ENCODE data around the gene PCSK2.

Gene PCSK2

DNA sequence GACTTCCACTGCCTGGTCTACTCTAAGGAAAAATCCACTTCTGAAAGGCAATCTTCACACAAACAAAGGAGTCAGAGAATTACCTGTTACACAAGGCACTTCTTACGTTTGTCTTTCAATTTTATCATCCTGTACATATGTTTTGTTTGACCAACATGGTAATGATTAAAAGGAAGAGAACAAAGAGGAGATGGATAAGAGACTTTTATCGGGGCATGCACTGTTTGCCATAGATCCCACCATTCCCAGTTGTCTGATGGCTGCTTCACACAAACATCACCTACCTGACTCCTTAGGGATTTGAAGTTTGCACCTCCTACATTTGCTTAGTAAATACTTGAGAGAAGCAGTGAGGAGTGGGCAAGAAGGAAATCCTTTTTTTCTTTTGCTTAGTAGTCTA is 217.3 kb downstream of the PCSK2 start:
- DNase-seq (ENCODE audit: low read depth): no peak

DNA sequence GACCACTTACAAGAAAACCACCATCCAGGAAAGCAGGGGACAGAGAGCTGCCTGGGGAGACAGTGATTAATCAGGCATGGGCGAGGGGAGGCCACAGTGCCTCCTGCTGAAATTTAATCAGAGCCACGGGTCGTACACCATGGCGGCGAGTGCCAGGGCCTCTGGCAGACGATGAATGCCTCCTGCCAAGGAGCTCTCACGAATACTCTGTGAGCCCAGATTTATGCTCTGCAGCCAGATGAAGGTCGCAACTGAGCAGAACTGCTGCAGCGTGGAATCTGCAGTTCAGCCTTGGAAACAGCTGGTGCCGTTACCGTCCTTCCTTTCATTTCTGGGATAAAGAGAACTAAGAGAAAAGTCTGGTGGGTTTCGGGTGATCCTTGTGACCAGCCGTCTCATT is 218.7 kb downstream of the PCSK2 start:
- no peak for DNase-seq (ENCODE audit: low read depth)

DNA sequence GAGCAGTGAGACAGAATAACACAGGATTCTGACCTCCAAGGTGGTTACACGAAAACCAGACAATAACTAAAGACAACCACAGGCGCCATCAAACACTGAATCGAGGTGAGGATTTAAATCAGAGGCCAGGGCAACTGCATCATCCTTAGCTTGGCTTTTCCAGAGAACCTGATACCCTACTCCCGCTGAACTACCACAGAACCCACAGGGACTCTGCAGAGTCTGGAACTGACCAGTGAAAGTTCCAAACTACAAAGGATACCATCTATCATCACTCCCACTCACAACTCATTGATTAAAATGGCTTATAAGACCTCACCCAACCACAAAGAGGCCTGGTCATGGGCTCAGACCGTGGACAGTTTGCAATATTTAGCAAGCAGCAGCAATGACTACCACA is 219.3 kb downstream of the PCSK2 start:
- DNase-seq (ENCODE audit: low read depth): no peak

DNA sequence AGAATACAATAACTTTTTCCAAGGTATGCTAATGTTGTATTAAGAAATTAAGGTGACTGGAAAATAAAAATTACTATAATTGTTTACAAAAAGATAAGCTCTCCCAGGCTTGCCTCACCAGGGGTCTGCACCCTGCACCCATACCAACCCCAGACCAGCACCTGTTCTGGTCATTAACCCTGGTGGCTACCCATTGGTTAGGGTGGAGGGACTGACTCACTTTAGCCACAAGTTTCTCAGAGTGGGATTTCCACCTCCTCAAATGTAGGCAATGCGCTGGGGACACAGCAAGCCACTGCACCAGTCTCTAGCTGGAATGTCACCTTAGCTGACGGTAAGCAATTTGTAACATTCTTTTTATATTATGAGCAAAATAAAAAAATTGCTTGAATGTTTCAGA is 221.2 kb downstream of the PCSK2 start:
- no peak for DNase-seq (ENCODE audit: low read depth)

DNA sequence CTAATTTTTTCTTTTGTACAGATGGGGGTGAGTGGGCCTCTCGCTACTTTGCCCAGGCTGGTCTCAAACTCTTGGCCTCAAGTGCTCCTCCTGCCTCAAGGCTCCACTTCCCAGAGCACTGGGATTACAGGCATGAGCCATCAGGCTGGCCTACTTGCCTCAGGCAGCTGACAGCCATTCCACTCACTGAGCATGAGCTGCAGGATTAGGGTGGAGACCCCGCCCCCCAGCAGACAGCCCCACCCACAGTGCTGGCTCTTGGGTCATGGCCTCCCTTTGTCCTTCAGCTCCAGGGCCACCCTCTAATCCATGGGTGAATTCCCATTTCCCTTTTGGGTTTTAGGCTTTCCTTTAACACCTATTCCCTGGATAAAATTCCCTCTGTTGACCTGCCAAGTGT is 222.2 kb downstream of the PCSK2 start:
- no peak for DNase-seq (ENCODE audit: low read depth)

DNA sequence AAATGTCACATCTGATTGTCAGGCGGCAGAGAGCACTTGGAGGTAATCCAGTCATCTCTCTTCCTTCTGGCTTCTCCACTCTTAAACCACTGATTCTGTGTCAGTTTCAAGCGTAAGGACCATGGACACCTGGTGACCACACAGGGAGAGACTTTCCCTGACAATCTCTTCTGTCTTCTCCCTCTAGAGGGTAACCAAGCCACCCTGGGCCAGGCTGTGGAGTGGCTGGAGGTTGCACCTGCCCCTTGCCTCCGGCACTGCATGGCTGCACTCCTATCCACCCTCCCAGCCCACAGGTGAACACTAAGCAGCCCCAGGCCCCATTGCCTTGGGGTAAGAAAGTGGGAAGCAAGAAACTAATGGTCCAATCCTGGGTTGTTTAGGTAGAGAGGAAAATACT is 225.6 kb downstream of the PCSK2 start:
- DNase-seq (ENCODE audit: low read depth): no peak

DNA sequence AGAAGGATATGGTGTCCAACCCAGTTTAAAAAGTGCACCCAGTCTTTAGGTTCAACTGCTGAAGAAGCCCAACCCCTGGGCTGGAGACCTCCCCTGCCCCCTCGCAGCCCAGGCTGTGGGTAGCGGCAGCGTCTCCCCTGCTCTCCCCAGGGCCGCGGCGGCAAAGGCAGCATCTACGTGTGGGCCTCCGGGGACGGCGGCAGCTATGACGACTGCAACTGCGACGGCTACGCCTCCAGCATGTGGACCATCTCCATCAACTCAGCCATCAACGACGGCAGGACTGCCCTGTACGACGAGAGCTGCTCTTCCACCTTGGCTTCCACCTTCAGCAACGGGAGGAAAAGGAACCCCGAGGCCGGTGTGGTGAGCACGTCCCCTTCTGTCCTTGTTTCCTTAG is 226.8 kb downstream of the PCSK2 start:
- no peak for DNase-seq (ENCODE audit: low read depth)

DNA sequence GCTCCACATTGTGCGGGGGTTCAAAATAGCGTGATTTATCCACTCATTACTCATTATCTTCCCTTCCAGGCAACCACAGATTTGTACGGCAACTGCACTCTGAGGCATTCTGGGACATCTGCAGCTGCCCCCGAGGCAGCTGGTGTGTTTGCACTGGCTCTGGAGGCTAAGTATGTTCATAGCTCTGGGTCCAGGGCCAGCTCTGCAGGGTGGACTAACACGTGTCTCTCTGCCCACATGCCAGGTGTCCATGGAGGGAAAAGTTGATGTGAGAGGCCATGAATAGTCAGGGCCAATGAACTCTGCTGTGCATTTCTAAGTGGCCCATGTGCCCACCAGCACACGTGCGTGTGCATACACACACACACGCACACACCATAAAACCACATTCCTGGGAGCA is 229.4 kb downstream of the PCSK2 start:
- DNase-seq (ENCODE audit: low read depth): no peak

DNA sequence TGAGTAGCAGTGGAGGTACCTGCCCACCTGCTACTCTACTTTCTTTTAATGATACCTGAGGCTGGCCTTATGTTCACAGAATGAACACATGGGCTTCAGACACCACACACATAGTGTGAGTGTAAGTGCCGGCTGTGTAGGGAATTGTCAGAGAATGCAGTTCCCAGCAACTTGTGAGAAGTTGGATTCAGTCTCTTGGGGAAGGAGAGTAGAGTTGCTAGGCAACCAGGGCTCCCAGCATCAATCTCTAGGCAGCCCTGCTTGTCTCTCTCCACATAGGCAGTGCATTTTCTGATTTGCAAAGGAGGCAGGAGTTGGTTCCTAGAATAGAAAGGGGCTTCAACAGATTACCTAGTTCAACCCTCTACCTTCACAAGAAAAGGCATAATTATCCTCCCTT is 230.2 kb downstream of the PCSK2 start:
- no peak for DNase-seq (ENCODE audit: low read depth)

DNA sequence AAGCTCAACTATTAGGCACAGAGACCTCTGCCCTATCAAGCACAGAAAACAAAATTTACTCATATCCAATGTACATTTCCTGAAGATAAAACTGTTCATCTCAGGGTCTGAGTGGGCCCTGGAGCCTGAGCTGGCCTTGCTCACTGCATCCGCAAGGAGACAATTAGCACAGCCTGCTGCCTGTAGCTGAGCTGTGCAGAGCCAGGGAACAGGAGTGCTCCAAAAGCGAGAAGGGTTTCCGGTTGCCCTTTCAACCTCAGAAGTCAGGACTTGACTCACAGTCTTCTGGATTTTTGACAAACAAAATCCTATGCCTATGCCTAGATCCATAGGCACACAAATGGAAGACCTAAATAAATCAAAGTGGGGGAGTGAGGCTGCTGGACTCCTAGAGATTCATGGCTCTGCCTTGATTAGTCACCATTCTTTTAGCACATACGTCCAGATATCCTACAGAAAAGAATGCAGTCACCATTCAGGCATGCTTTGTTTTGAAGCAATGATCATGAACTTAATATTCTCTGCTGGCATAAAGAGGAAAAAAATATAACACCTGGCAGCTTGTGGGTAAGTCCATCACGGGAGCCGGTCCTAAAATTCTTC is 230.8 kb downstream of the PCSK2 start:
- no peak for DNase-seq (ENCODE audit: low read depth)

DNA sequence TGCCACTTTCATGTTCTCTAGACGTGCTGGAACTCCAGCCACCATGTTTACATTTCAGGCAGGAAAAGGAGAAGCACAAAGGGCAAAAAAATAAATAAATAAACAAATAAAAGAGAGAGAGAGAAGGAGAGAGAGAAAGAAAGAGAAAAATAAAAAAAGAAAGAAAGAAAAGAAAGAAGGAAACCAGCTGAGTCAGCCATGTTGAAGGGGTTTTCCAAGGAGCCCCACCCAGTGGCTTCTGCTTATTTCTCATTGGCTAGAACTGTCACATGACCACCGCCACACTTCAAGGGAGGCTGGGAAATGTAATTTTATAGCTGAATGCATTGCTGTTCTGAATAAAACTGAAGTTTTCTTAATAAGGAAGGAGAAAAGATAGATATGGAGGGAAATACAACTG is 233.3 kb downstream of the PCSK2 start:
- no peak for DNase-seq (ENCODE audit: low read depth)

DNA sequence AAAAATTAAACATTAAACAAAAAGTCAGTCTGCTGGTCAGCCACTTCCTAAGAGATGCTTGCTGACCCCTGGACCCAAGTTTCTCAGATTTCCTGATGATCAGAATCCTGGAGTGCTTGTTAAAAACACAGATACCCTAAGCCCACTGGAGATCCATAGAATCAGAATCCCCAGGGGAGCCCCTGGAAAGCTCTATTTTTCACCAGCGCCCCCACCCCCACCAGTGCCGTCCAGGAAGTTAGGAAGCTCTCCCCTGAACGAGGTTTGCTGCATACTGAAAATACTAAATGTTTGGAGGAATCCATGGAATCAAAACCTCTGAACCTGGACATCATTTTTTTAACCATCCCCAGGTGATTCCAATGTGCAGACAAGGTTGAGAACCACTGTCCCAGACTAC is 235.1 kb downstream of the PCSK2 start:
- no peak for DNase-seq (ENCODE audit: low read depth)

DNA sequence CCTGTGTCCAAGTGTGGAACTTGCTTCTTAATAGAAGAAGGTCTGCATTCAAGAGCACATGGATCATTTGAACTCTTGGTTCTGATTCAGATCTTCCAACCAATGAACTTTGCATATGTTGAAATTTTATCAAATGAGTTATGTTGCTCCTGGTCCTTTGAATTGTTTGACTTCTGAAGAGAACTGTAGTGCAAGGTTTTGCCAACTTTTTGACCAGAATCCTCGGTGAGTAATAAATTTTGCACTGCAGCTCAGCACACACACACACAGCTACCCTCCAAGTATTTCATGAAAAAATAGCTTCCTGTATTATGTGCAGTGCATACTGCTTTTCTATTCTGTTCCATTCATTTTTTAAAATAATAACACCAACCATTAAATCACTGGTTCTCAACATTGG is 236.9 kb downstream of the PCSK2 start:
- DNase-seq (ENCODE audit: low read depth): no peak

DNA sequence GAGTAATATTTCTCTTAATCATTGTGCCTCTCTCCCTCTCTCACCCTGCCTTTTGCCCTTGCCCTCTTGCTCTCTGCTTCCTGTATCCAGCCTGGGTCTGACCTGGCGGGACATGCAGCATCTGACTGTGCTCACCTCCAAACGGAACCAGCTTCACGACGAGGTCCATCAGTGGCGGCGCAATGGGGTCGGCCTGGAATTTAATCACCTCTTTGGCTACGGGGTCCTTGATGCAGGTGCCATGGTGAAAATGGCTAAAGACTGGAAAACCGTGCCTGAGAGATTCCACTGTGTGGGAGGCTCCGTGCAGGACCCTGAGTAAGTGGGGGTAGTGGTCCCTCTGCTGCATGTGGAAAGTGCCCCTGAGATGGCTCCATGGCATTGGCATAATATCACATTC is 238.4 kb downstream of the PCSK2 start:
- DNase-seq (ENCODE audit: low read depth): no peak

DNA sequence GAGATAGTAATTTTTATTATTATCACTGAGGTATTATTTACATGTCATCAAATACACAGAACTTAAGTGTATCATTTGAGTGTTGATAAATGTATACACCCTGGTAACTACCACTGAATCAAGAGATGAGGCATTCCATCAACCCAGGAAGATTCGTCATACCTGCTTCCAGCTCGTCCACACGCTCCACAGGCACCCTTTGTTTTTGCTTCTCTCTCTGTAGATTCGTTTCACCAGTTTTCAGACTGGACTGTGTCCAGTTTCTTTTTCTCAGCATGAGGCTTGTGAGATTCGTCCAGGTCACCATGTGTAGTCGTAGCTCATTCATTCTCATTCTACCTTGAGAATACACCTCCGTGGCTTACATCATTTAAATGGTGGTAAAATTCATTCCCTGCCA is 239.8 kb downstream of the PCSK2 start:
- DNase-seq (ENCODE audit: low read depth): no peak

DNA sequence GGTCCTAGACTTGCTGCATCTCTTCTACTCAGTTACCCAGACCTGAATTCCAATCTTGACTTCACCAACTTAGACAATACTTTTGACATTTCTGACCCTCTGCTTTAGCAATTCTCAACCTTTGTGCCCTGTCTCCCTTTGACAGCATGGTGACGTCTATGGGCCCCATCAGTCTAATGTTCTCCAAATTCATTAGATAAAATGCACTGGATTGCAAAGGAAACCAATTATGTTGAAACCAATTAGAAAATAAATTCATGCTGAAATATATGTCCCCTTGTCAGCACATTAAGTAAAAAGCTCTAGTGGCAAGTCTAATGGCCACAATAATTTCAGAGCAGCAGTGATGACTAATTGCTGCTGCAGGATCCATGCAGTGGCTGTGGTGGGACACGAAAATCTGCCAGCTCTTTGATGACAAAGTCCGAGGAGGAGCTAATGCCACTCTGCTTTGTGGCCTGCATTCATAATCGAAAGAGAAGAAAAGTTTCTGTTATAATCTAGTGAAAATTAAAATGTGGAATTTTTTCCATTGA is 240.3 kb downstream of the PCSK2 start:
- DNase-seq (ENCODE audit: low read depth): no peak

DNA sequence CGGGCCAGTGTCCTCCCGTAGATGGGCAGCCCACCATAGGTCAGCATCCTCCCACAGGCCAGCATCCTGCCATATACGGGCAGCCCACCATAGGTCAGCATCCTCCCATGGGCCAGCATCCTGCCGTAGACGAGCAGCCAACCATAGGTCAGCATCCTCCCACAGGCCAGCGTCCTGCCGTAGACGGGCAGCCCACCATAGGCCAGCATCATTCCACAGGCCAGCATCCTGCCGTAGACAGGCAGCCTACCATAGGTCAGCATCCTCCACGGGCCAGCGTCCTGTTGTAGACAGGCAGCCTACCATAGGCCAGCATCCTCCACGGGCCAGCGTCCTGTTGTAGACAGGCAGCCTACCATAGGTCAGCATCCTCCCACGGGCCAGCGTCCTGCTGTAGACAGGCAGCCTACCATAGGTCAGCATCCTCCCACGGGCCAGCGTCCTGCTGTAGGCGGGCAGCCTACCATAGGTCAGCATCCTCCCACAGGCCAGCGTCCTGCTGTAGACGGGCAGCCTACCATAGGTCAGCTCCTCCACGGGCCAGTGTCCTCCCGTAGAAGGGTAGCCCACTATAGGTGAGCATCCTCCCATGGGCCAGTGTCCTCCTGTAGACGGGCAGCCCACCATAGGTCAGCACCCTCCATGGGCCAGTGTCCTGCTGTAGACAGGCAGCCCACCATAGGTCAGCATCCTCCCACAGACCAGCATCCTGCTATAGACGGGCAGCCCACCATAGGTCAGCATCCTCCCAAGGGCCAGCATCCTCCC is 241.4 kb downstream of the PCSK2 start:
- DNase-seq (ENCODE audit: low read depth): no peak

DNA sequence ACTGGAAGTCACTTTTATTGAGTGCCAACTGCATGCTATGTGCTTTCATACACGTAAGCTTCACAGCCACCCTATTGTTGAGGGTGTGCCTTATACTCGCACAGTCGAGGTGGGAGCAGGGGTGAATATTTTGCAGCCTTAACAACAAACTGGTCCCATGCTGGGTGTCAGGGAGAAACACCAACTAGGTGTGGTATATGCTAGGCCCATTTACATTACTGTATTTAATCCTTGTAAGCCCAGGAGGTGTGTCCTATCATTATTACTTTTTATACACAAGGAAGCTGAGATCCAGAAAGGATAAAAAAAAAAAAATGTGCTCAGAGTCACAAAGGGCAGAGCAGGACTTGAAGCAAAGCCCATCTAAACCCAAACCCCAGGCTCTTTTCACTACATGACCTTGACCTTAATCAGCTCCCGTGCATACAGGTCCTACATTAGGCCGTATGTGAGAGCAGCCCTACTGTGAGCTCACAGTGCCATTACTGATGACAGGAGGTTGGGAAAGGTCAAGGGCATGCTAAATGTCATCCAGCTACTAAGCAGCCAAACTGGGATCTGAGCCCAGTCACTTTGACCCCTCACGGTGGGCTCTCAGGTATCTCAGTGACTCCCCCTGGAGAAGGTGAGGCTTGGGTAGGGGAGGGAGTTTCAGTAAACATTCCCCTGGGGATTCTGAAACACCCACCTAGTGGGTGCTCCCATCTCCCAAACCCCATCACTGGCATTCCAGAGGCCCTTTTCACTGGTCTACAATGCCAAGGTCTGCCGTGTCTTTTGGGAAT is 242.6 kb downstream of the PCSK2 start:
- DNase-seq (ENCODE audit: low read depth): no peak

DNA sequence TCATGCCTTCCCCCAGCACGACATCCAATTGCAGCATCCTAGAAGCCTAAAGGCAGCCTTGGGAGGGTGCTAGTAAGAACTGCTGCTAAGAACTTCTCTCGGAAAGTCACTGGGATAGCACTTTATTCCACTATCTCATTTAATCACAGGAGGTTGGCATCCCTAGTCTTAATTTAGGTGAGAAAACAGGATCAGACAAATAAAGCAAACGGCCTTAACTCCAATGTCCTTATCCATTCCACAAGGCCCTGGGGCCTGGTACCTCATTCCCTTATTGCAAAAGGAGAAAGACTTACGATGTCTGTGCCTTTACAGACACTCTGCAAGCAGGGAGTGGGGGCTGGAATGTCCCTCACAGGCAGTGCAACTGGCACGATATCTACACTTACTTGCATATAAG is 243.7 kb downstream of the PCSK2 start:
- no peak for DNase-seq (ENCODE audit: low read depth)

DNA sequence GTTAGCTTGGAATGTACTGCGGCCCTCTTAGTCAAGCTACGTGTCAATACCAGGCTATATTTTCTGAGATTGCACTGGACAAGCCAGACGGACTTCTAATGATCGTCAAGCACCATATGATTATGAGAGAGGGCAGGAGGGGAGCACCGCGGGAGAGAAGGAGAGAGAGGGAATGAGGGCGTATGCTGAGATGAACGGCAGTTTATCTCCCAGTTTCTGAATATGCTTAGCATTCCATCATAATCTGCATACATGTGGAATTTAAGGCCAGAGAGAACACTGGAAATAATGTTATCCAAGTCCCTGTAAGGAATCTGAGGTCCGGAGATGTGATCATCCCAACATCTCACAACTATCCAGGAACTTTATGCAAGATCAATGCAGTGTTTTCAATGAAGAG is 244.1 kb downstream of the PCSK2 start:
- DNase-seq (ENCODE audit: low read depth): no peak

DNA sequence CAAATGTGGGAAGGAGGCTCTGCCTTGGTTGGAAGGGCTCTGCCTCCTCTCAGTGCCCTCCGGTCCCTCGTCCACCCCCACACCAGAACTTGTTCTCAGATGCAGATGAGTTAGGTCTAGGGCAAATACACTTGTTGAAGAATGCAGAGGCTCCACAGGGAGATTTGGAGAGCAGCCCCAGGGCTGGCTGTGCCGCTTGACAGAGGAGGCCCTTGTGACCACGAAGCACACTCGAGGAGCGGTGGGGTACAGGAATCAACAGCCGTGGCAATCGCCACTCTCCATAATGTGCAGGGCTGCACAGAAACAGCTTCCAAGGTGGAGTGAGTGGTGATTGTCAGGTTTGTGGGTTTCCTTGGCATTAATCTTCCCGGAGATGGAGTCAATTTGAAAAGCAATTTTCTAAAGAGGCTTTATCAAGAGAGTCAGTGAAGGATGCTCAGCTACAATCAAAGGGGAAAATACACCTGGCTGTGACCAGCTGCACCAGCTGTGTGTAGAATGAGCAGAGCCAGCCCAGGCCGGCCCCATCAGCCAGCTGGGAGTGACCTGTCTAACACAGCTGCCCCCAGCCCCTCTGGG is 244.9 kb downstream of the PCSK2 start:
- DNase-seq (ENCODE audit: low read depth): no peak

DNA sequence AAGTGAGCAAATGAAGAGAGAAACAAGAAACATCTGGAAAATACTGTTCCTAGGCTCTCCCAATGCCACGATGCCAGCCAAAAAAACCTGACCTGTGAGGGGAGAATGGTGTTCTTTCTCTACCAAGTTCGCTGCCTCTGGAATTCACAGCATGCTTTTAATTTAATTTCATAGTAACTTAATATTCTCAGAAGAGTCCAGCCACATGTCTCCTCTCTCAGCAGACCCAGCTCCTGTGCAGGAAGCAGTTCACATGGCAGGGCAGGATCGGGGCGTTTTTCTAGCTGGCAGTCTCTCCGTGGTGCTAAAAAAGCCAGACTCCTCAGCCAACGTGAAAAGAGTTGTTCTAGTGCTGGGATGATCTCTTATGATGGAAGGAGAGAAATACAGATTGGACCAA is 246.8 kb downstream of the PCSK2 start:
- no peak for DNase-seq (ENCODE audit: low read depth)

Measured in stimulated activated CD8-positive, alpha-beta memory T cell treated with anti-CD3 and anti-CD28 coated beads, Interleukin-7, amount 100 ng/mL, for 24 hours (primary cell).